Chondrocyte (in vitro differentiated cells): ENCODE results near the gene SLC35F1. TPM values are rescaled to one million over a fixed set of nuclear protein-coding genes. Genes with fewer than 3 reads are reported as not detected.

ENCODE experiments used
- DNase-seq: peaks from one replicate; pipeline ENCODE4 v3.0.0; 2021; ENCODE audit warnings: mixed read lengths, low spot score
- H3K27ac Mint-ChIP-seq: one replicate; pipeline ENCODE4 v1.8.0; 2021; ENCODE audit warnings: mild to moderate bottlenecking, moderate library complexity, mixed read lengths; ENCODE audit not compliant: unreplicated experiment
- H3K27me3 Mint-ChIP-seq: 2 replicates; pipeline ENCODE4 v1.8.0; 2021; ENCODE audit warnings: low read depth, mixed read lengths
- H3K36me3 Mint-ChIP-seq: 2 replicates; pipeline ENCODE4 v1.8.0; 2021; ENCODE audit warnings: low read depth, mixed read lengths
- H3K4me1 Mint-ChIP-seq: 2 replicates; pipeline ENCODE4 v1.8.0; 2021; ENCODE audit warnings: low read depth, mild to moderate bottlenecking, mixed read lengths
- H3K4me3 Mint-ChIP-seq: one replicate; pipeline ENCODE4 v1.8.0; 2021; ENCODE audit warnings: mild to moderate bottlenecking, moderate library complexity, mixed read lengths; ENCODE audit not compliant: unreplicated experiment
- H3K9me3 Mint-ChIP-seq: 2 replicates; pipeline ENCODE4 v1.8.0; 2021; ENCODE audit warnings: low read depth, mixed read lengths
- CTCF ChIP-seq: fragments of 200-600 bp; sonication (generic); IDR thresholded peaks from 2 replicates; pipeline ENCODE4 v1.5.0; 2021; ENCODE audit warnings: antibody characterized with exemption, mild to moderate bottlenecking, moderate library complexity
- total RNA-seq: library from RNA; stranded (reverse); gene quantifications from 3 replicates; pipeline ENCODE4 v1.2.1, GENCODE V29; 2021

SLC35F1 gene
- total RNA-seq, 1 donor from 2014 or later = not detected

- Mint-ChIP-seq H3K4me1 (no peaks in the 10 kb centered on the region), H3K27me3 (no peaks in the 10 kb centered on the region), H3K27ac (no peak overlapping the region), H3K4me3 (no peak overlapping the region), H3K9me3 (no peaks in the 10 kb centered on the region), H3K36me3 (no peaks in the 10 kb centered on the region)
- TF ChIP-seq CTCF = no peak
- DNase-seq = no peak
These were observed 79.3 kb downstream of the SLC35F1 start for GRCh38 chr6:117986396-117986795.

GRCh38 chr6:117989086-117989485 lies 82.0 kb downstream of the SLC35F1 start:
- Mint-ChIP-seq H3K36me3 (no peaks in the 10 kb centered on the region), H3K27me3 (no peaks in the 10 kb centered on the region), H3K9me3 (no peaks in the 10 kb centered on the region), H3K4me1 (no peaks in the 10 kb centered on the region), H3K4me3 (no peak overlapping the region), H3K27ac (no peak overlapping the region)
- DNase-seq = no peak
- TF ChIP-seq CTCF = no peak

- Mint-ChIP-seq H3K27me3 (no peaks in the 10 kb centered on the region), H3K4me1 (no peaks in the 10 kb centered on the region), H3K27ac (no peak overlapping the region), H3K36me3 (no peaks in the 10 kb centered on the region), H3K9me3 (no peaks in the 10 kb centered on the region), H3K4me3 (no peak overlapping the region)
- no peak for DNase-seq
- no peak for TF ChIP-seq CTCF
These were observed 83.1 kb downstream of the SLC35F1 start for GRCh38 chr6:117990151-117990550.

- Mint-ChIP-seq H3K4me1 (no peaks in the 10 kb centered on the region), H3K4me3 (no peak overlapping the region), H3K36me3 (no peaks in the 10 kb centered on the region), H3K27ac (no peak overlapping the region), H3K27me3 (no peaks in the 10 kb centered on the region), H3K9me3 (no peaks in the 10 kb centered on the region)
- no peak for DNase-seq
- no peak for TF ChIP-seq CTCF
These were observed 85.8 kb downstream of the SLC35F1 start for GRCh38 chr6:117992856-117993255.

GRCh38 chr6:118012944-118013343 lies 105.9 kb downstream of the SLC35F1 start:
- H3K9me3 Mint-ChIP-seq = no peaks in the 10 kb centered on the region
- H3K4me3 Mint-ChIP-seq = no peak overlapping the region
- no peaks in the 10 kb centered on the region for H3K27me3 Mint-ChIP-seq
- TF ChIP-seq CTCF = no peak
- H3K4me1 Mint-ChIP-seq = peaks cover 5% of the 10 kb centered on the region
- no peak overlapping the region for H3K27ac Mint-ChIP-seq
- no peaks in the 10 kb centered on the region for H3K36me3 Mint-ChIP-seq
- no peak for DNase-seq
